HK-2 (cell line): ENCODE data around the gene NAT9.

Experiments used
- DNase-seq: peaks from one replicate; pipeline ENCODE4 v3.0.0-alpha.2; 2018; ENCODE audit not compliant: unreplicated experiment

Gene NAT9

GRCh38 chr17:74761419-74761818 is 14.7 kb downstream of the NAT9 start:
- DNase-seq, result no peak

- no peak for DNase-seq
Measured at GRCh38 chr17:74760404-74761105, 15.6 kb downstream of the NAT9 start.

DNA sequence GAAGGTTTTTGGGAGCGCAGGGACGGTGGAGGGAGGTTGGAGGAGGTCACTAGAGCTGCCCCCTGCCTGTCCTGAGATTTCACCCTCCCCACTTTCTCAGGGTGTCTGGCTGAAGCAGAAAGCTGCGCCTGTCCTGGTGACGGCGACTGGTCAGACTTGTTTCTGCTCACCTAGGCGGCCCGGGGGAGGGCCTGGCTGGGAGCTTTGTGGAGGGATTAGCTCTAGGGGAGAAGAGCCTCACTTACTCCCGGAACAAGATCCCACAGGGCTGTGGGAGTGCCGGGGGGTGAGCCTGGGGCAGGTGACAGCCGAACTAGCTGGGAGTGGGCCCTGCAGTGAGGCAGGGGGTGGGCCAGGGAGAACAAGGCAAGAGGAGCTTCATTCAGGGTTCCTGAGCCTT is 16.2 kb downstream of the NAT9 start:
- no peak for DNase-seq

GRCh38 chr17:74759243-74759801 is 16.8 kb downstream of the NAT9 start:
- DNase-seq, result no peak

- DNase-seq, result no peak
Measured at GRCh38 chr17:74758848-74759168, 17.3 kb downstream of the NAT9 start.

DNA sequence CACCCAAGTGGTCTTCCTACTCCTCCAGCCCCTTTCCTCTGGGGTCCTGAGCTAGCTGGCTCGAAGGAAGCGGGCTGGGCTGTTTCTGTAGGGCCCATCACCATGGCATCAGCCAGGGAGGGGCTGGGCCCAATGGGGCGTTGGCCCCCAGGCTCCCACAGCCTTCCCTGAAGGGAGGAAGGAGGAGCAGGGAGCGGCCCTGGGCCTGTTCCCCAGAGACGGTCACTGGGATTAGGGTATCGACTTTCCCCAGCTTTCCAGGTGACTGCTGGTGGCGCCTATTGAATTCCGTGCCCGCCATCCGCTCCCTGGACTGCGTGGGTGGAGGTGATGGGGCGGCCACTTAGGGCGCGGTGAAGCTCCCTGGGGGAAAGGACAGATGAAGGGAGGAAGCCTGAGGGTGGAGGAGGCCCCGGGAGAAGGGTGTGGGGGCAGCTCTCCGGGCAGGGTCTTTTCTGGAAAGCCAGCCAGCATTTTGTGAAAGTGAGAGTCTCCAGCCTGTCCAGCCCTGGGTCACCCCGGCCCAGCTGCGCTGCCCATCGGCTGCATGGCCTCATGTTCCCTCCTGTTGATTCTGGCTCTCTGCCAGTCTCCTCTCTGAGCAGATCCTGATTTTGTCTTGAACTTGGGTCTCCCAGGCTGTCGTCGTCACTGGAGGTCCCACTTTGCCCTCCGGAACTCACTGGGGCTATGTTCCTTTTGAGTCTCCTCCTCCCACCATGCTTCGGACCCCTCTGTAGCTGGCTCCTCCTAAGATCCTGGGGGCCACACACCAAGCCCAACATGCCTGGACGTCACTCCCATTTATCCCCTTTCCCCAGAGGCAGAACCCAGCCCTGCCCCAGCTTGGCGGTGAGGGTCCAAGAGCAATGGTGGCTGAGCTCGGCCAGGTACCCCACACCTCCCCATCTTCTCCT is 18.0 kb downstream of the NAT9 start:
- no peak for DNase-seq

GRCh38 chr17:74757502-74757901 is 18.6 kb downstream of the NAT9 start:
- no peak for DNase-seq

- DNase-seq, result no peak
Measured at GRCh38 chr17:74756891-74757290, 19.3 kb downstream of the NAT9 start.

GRCh38 chr17:74755533-74755932 is 20.6 kb downstream of the NAT9 start:
- no peak for DNase-seq

- DNase-seq, result no peak
Measured at GRCh38 chr17:74754832-74755231, 21.3 kb downstream of the NAT9 start.

- no peak for DNase-seq
Measured at GRCh38 chr17:74752822-74753401, 23.2 kb downstream of the NAT9 start.

GRCh38 chr17:74752415-74752814 is 23.7 kb downstream of the NAT9 start:
- no peak for DNase-seq

DNA sequence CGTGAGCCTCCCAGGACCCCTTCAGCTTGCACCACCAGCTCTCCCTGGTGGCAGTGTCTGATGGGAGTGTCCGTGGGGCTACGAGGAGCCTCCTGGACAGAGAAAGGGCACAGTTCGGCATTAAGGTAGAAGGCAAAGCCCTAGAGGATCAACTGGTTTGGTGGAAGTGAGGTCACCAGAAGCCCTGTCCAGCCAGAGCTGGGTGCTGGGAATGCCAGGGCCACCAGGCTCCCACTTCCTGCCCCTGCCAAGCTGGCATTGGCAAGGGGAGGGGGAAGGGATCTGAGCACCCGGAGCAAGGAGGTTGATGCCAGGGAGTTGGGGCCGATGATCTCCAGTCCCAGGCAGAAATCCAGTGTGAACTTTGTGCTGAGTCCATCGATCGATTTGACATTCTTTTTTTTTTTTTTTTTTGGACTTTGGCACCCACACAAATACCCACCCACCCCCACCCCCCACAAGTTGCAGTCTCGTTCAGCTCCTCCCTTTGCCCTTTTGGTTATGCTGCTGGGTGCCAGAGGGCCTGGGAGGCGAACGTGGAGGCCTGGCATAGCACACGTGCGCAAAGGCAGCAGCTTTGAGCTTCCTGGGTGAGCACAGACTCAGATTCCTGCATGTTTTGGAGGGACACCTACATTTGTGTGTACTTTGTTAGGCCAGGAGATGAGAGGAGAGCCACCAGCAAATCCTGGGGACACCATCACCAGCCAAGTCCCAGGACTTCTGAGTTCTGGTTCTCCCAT is 25.6 kb downstream of the NAT9 start:
- no peak for DNase-seq

- no peak for DNase-seq
Measured at GRCh38 chr17:74750039-74750326, 26.2 kb downstream of the NAT9 start.

- DNase-seq, result peak; percentile 66
Measured at GRCh38 chr17:74749279-74750038, 26.7 kb downstream of the NAT9 start.

DNA sequence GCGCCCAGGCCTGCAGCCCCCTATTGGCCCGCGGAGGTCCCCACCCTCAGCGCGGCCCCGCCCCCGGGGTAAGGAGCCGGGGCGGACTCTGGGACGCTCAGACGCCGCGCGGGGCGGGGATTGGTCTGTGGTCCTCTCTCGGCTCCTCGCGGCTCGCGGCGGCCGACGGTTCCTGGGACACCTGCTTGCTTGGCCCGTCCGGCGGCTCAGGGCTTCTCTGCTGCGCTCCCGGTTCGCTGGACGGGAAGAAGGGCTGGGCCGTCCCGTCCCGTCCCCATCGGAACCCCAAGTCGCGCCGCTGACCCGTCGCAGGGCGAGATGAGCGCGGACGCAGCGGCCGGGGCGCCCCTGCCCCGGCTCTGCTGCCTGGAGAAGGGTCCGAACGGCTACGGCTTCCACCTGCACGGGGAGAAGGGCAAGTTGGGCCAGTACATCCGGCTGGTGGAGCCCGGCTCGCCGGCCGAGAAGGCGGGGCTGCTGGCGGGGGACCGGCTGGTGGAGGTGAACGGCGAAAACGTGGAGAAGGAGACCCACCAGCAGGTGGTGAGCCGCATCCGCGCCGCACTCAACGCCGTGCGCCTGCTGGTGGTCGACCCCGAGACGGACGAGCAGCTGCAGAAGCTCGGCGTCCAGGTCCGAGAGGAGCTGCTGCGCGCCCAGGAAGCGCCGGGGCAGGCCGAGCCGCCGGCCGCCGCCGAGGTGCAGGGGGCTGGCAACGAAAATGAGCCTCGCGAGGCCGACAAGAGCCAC is 27.4 kb downstream of the NAT9 start, which contains the start of gene NHERF1:
TSS of gene NHERF1 (plus strand) at position 100 of the 750 bp plus-strand sequence. CDS start at position 319, 219 bp downstream.
- peak; percentile 94 for DNase-seq

DNA sequence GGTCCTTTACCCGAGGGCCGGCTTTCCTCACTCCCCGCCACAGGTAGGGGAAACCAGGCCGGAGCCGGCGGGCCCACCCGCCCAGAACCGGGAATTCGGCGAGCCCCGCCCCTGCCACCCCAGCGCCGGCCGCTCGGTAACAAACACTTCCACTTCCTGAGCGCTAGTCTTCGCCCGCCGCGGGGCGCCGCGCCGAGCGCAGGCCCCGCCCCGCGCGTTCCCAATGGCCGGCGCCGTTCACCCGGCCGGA is 27.9 kb downstream of the NAT9 start:
- no peak for DNase-seq

DNA sequence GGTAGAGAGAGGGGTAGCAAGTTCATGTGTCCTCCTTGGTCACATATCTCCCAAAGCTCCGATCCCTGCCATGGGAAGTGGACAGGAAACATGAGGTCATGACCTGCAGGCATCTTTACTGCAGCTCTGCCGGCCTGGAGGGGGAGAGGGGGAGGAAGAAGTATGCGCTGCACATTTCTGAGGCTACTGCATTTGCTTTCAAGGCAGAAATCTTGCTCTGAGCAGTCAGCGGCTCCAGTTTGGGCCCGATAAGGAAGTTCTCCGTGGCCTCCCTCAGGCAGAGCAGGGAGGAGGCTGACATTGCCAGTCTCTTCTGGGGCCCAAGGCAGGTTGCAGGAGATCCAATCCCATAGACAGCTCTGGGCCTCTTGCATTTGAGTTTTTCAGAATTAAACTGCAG is 29.2 kb downstream of the NAT9 start:
- DNase-seq, result no peak

- no peak for DNase-seq
Measured at GRCh38 chr17:74746376-74746775, 29.8 kb downstream of the NAT9 start.

DNA sequence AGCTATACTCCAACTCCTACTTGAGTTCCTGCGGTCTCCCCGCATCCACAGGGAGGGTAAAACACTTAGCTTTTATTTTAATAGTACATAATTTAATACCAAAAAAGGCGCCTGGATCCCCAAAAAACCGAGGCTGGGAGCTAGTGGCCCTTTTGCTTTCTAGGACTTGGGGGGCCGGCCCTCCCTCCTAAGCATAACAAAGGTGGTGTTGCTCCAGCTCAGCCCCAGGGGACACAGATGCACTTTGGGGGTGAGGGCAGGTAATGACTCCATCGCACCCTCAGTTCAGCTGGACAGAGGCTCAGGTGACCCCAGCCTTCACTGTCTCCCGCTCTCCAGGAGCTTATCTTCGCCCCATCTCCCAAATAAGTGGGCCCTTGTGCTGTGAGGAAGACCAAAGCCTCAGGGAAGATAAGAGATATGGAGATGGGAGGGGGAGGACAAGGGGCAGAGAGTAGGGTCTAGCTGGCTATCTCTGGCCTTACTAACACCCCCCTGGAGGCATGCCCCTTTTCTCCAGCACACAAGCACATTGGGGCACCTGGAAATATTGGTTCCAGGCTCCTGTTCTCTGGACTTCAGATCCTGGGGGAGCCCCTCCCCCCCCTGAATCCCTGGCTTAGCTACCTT is 30.5 kb downstream of the NAT9 start:
- DNase-seq, result no peak
